Calu3 (cell line): ENCODE data around the gene ST7. TPM values are rescaled to one million over a fixed set of nuclear protein-coding genes. Genes with fewer than 3 reads are reported as not detected.

ENCODE experiments used
- BruUV-seq: library from RNA; stranded (reverse); fragments of 400-500 nt; replicated peaks from 2 replicates; lab custom pipeline; 2021; lab: Mats Ljungman, UMichigan
- CTCF ChIA-PET: fragments of 300-600 bp; sonication (Branson Sonifier 250); formaldehyde crosslinking; loops from one replicate; lab custom pipeline; 2022; ENCODE audit warnings: antibody characterized with exemption; lab: Charles Lee
- DNase-seq: peaks from one replicate; pipeline ENCODE4 v3.0.0; 2022
- H3K27ac Mint-ChIP-seq: one replicate; pipeline ENCODE4 v1.8.0; 2022; ENCODE audit warnings: mixed read lengths; ENCODE audit not compliant: unreplicated experiment
- H3K27me3 Mint-ChIP-seq: one replicate; pipeline ENCODE4 v1.8.0; 2022; ENCODE audit warnings: mixed read lengths; ENCODE audit not compliant: unreplicated experiment
- H3K36me3 Mint-ChIP-seq: one replicate; pipeline ENCODE4 v1.8.0; 2022; ENCODE audit warnings: mild to moderate bottlenecking, moderate library complexity, mixed read lengths; ENCODE audit not compliant: insufficient read depth, unreplicated experiment
- H3K4me1 Mint-ChIP-seq: one replicate; pipeline ENCODE4 v1.8.0; 2022; ENCODE audit warnings: mild to moderate bottlenecking, low read depth, mixed read lengths; ENCODE audit not compliant: unreplicated experiment
- H3K4me3 Mint-ChIP-seq: one replicate; pipeline ENCODE4 v1.8.0; 2022; ENCODE audit warnings: mild to moderate bottlenecking, low read depth, moderate library complexity, mixed read lengths; ENCODE audit not compliant: unreplicated experiment
- H3K9me3 Mint-ChIP-seq: one replicate; pipeline ENCODE4 v1.8.0; 2022; ENCODE audit warnings: low read depth, mixed read lengths; ENCODE audit not compliant: unreplicated experiment
- CTCF ChIP-seq: fragments of 200-600 bp; IDR thresholded peaks from one replicate; pipeline ENCODE4 v1.8.0; 2022; ENCODE audit warnings: antibody characterized with exemption; ENCODE audit not compliant: unreplicated experiment
- intact Hi-C: fragments of 100-400 bp; cut with micrococcal nuclease; formaldehyde crosslinking; loops from one replicate; pipeline ENCODE4 v1.10.0; 2022; ENCODE audit not compliant: unreplicated experiment
- total RNA-seq: library from RNA; stranded (reverse); gene quantifications from 2 replicates; pipeline ENCODE4 v1.2.3, GENCODE V29; 2022

The ST7 gene
- total RNA-seq, 1 experiment from 2014 or later, result 17.7 TPM

GRCh38 chr7:116967254-116967922, 14.1 kb downstream of the ST7 start:
- no peak for DNase-seq
- no peak overlapping the region for H3K27ac Mint-ChIP-seq
- CTCF ChIA-PET, result interaction anchor here (0.8 kb wide), 1 partner anchor 160 kb away, joined by 3 read pairs; no protein-coding TSS in a partner anchor
- H3K4me1 Mint-ChIP-seq, result peaks cover 11% of the 10 kb centered on the region
- intact Hi-C loops, result no loop called here
- H3K4me3 Mint-ChIP-seq, result no peak overlapping the region
- no peaks in the 10 kb centered on the region for H3K36me3 Mint-ChIP-seq
- BruUV-seq, result no TSS peak
- no peaks in the 10 kb centered on the region for H3K9me3 Mint-ChIP-seq
- TF ChIP-seq CTCF, result no peak
- no peaks in the 10 kb centered on the region for H3K27me3 Mint-ChIP-seq

- H3K4me3 Mint-ChIP-seq, result no peak overlapping the region
These were observed 14.7 kb downstream of the ST7 start for GRCh38 chr7:116967983-116968382.

GRCh38 chr7:116968631-116969030, 15.3 kb downstream of the ST7 start:
- intact Hi-C loops, result no loop called here

More at GRCh38 chr7:116967983-116968382, 14.7 kb downstream of the ST7 start:
- Mint-ChIP-seq H3K36me3 (no peaks in the 10 kb centered on the region), H3K4me1 (peaks cover 11% of the 10 kb centered on the region), H3K9me3 (no peaks in the 10 kb centered on the region), H3K27me3 (no peaks in the 10 kb centered on the region), H3K27ac (no peak overlapping the region)
- CTCF ChIA-PET, result interaction anchor here (0.8 kb wide), 1 partner anchor 160 kb away, joined by 3 read pairs; no protein-coding TSS in a partner anchor
- intact Hi-C loops, result no loop called here
- BruUV-seq, result no TSS peak
- DNase-seq, result no peak
- no peak for TF ChIP-seq CTCF

GRCh38 chr7:116969371-116969902, 16.1 kb downstream of the ST7 start:
- peaks cover 11% of the 10 kb centered on the region for H3K4me1 Mint-ChIP-seq
- no peaks in the 10 kb centered on the region for H3K9me3 Mint-ChIP-seq
- no TSS peak for BruUV-seq
- no peaks in the 10 kb centered on the region for H3K36me3 Mint-ChIP-seq
- CTCF ChIA-PET, result no interaction called here
- no peak for DNase-seq
- intact Hi-C loops, result no loop called here
- TF ChIP-seq CTCF, result no peak
- H3K4me3 Mint-ChIP-seq, result no peak overlapping the region
- H3K27me3 Mint-ChIP-seq, result no peaks in the 10 kb centered on the region
- no peak overlapping the region for H3K27ac Mint-ChIP-seq

More at GRCh38 chr7:116968631-116969030, 15.3 kb downstream of the ST7 start:
- Mint-ChIP-seq H3K27ac (no peak overlapping the region), H3K9me3 (no peaks in the 10 kb centered on the region), H3K4me3 (no peak overlapping the region), H3K36me3 (no peaks in the 10 kb centered on the region), H3K27me3 (no peaks in the 10 kb centered on the region), H3K4me1 (peaks cover 11% of the 10 kb centered on the region)
- CTCF ChIA-PET, result no interaction called here
- BruUV-seq, result no TSS peak
- TF ChIP-seq CTCF, result no peak
- DNase-seq, result no peak
